RWPE2 (cell line): ENCODE results near the gene PHRF1.

Experiments used
- ATAC-seq: fragments of 200-7000 bp; cut with Tn5 transposase; 3 replicates; pipeline ENCODE4 v1.9.1; 2021; ENCODE audit warnings: low read depth
- DNase-seq: peaks from one replicate; pipeline ENCODE4 v3.0.0-alpha.2; 2020; ENCODE audit warnings: low spot score
- H3K27ac ChIP-seq: fragments of 450-650 bp; 2 replicates; pipeline ENCODE4 v1.5.1; 2017; ENCODE audit warnings: mild to moderate bottlenecking; ENCODE audit not compliant: poor library complexity, severe bottlenecking
- H3K27me3 ChIP-seq: fragments of 250-450 bp; sonication (Bioruptor Pico); 2 replicates; pipeline ENCODE4 v1.5.1; 2021; ENCODE audit warnings: mild to moderate bottlenecking, moderate library complexity; ENCODE audit not compliant: insufficient read depth, poor library complexity, severe bottlenecking
- H3K36me3 ChIP-seq: fragments of 250-450 bp; sonication (Bioruptor Pico); 2 replicates; pipeline ENCODE4 v1.5.1; 2020; ENCODE audit warnings: low read depth, mild to moderate bottlenecking, moderate library complexity
- H3K4me1 ChIP-seq: fragments of 250-450 bp; sonication (Bioruptor Pico); 2 replicates; pipeline ENCODE4 v1.5.1; 2021; ENCODE audit warnings: mild to moderate bottlenecking, moderate library complexity; ENCODE audit not compliant: insufficient read depth, poor library complexity, severe bottlenecking
- H3K4me3 ChIP-seq: fragments of 250-450 bp; sonication (Bioruptor Pico); 2 replicates; pipeline ENCODE4 v1.5.1; 2021; ENCODE audit warnings: mild to moderate bottlenecking, moderate library complexity; ENCODE audit not compliant: severe bottlenecking
- H3K9me3 ChIP-seq: fragments of 250-450 bp; sonication (Bioruptor Pico); 2 replicates; pipeline ENCODE4 v1.5.1; 2021; ENCODE audit warnings: mild to moderate bottlenecking, moderate library complexity; ENCODE audit not compliant: severe bottlenecking
- TF ChIP-seq, protein P1 (sequence below): fragments of 450-650 bp; IDR thresholded peaks from one replicate; pipeline ENCODE4 v1.5.1; 2017; ENCODE audit warnings: mild to moderate bottlenecking, moderate library complexity; ENCODE audit not compliant: poor library complexity, severe bottlenecking

PHRF1 gene

DNA sequence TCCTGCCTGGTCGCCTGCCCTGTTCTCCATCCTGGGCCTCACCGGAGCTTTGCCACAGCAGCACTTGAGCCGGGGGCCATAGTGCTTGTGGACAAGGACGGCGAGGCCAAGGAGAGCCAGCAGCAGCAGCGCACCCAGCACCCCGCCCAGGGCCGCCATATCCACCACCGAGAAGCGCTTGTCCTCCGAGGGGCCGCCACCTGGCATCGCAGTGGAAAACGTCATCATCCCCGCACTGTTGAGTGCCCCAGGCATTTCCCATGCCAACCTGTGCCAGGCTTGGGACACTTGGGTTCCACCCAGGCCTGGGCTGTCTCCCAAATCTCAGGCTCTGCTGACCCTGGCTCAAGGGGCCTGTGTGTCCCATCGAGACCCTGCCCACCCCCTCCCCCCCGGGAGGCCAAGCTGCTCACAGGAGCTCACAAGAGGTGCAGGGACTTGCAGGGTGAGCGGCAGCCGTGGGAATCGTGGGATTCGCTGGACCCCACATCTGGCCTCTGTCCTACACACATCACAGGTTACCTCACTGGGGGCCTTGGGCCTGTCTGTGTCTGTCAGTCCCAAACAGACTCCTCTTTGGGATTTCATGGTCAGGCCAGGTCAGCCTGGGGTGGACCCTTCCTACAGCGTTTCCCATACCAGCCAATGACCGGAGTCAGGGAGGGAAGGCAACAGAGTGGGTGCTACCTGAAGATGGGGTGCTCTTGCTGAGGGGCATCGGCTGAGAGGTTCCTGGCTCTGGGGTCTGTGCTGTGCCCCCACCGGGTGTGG lies 41.8 kb downstream of the PHRF1 start:
- Histone ChIP-seq H3K36me3 (peaks cover 6% of the 10 kb centered on the region), H3K27me3 (no peaks in the 10 kb centered on the region), H3K27ac (no peak overlapping the region), H3K4me3 (no peak overlapping the region), H3K4me1 (peaks cover 10% of the 10 kb centered on the region), H3K9me3 (no peaks in the 10 kb centered on the region)
- TF ChIP-seq, protein P1, sequence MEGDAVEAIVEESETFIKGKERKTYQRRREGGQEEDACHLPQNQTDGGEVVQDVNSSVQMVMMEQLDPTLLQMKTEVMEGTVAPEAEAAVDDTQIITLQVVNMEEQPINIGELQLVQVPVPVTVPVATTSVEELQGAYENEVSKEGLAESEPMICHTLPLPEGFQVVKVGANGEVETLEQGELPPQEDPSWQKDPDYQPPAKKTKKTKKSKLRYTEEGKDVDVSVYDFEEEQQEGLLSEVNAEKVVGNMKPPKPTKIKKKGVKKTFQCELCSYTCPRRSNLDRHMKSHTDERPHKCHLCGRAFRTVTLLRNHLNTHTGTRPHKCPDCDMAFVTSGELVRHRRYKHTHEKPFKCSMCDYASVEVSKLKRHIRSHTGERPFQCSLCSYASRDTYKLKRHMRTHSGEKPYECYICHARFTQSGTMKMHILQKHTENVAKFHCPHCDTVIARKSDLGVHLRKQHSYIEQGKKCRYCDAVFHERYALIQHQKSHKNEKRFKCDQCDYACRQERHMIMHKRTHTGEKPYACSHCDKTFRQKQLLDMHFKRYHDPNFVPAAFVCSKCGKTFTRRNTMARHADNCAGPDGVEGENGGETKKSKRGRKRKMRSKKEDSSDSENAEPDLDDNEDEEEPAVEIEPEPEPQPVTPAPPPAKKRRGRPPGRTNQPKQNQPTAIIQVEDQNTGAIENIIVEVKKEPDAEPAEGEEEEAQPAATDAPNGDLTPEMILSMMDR = no peak
- DNase-seq (no peak), ATAC-seq (no peak)

DNA sequence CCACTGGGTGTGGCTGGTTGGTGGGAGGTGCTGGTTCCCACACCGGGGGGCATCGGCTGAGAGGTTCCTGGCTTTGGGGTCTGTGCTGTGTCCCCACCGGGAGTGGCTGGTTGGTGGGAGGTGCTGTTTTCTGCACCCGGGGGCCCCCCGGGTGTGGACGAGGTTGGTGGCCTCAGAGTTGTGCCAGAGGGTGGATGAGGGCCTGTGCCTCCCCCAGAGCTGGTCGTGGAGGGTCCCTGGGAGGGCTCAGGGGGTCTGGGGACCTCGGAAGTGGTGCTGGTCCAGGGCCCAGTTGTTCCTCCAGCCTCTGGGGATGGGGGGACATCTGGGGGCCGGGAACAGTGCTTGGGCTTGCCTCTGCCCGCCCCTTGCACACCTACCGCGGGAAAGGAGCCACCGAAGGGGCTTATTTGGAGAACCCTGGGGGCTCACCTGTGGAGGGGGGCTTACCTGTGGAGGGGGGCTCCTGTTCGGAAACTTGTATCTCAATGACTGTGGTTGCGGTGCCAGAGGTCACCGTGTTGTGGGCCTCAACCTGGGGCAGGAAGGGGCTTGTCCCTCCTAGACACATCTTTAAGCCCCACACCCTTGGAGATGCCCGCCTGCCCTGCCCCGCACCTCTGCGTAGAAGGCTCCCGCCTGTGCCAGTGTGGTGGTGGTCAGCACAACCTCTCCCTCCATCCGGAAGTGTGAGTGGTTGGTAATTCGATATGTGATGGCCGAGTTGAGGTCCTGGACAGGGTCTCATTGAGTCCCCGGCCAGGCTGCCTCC lies 42.8 kb downstream of the PHRF1 start:
- DNase-seq (no peak), ATAC-seq (no peak)
- Histone ChIP-seq H3K27ac (no peak overlapping the region), H3K9me3 (no peaks in the 10 kb centered on the region), H3K36me3 (peaks cover 3% of the 10 kb centered on the region; the same call in 1 of the 2 replicates), H3K4me3 (no peak overlapping the region), H3K4me1 (peaks cover 5% of the 10 kb centered on the region), H3K27me3 (no peaks in the 10 kb centered on the region)
- TF ChIP-seq, protein P1 = no peak

- DNase-seq (no peak), ATAC-seq (no peak)
- H3K27ac ChIP-seq = no peak overlapping the region
- no peaks in the 10 kb centered on the region for H3K4me1 ChIP-seq
- no peak overlapping the region for H3K4me3 ChIP-seq
- TF ChIP-seq, protein P1 = no peak
- no peaks in the 10 kb centered on the region for H3K9me3 ChIP-seq
- no peaks in the 10 kb centered on the region for H3K36me3 ChIP-seq
- H3K27me3 ChIP-seq = no peaks in the 10 kb centered on the region
Measured at GRCh38 chr11:619628-620050, 43.4 kb downstream of the PHRF1 start.

- no peak for ATAC-seq
- TF ChIP-seq, protein P1 = no peak
Measured at GRCh38 chr11:620201-620600, 43.9 kb downstream of the PHRF1 start.

More at GRCh38 chr11:620201-620600, 43.9 kb downstream of the PHRF1 start:
- no peaks in the 10 kb centered on the region for H3K36me3 ChIP-seq
- no peak overlapping the region for H3K27ac ChIP-seq
- H3K9me3 ChIP-seq = no peaks in the 10 kb centered on the region
- no peaks in the 10 kb centered on the region for H3K4me1 ChIP-seq
- no peak for DNase-seq
- H3K4me3 ChIP-seq = no peak overlapping the region
- H3K27me3 ChIP-seq = no peaks in the 10 kb centered on the region
